GM13976 (cell line): Measurements from ENCODE around the gene THSD4.

ENCODE experiments used
- DNase-seq: peaks from one replicate; pipeline ENCODE4 v3.0.0; 2012; ENCODE audit warnings: low spot score
- in situ Hi-C: fragments of 300-500 bp; cut with MboI; formaldehyde crosslinking; loops from one replicate; pipeline ENCODE4 v1.12.0; 2022; ENCODE audit warnings: low sequenced_read_pairs, mixed read lengths, inconsistent platforms; ENCODE audit not compliant: unreplicated experiment
- TF ChIP-seq, protein P1 (sequence below): IDR thresholded peaks from 2 replicates; pipeline ENCODE4 v1.5.1; 2012; ENCODE audit warnings: borderline replicate concordance, mild to moderate bottlenecking; ENCODE audit not compliant: insufficient read depth; ENCODE audit errors: extremely low read depth, missing control alignments, control extremely low read depth

THSD4 gene

DNA sequence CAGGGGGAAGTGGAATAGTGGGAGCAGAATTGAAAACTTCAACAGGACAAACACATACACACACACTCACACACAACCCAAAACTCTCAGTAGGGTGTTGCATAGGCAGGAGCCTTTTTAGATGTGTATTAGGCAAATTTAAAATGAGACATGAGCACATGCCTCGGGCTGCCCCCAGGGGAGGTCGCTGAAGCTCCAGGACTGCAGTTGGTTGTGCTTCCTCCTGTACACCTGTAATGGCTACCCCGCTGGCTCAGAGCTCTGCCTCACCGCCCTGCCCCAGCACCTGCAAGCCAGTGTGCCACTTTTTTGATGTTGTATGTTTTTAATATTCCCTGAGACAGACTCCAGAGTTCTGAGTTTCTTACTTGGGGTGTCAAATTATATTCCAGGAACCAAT is 391.7 kb downstream of the THSD4 start:
- no peak for DNase-seq
- TF ChIP-seq, protein P1, sequence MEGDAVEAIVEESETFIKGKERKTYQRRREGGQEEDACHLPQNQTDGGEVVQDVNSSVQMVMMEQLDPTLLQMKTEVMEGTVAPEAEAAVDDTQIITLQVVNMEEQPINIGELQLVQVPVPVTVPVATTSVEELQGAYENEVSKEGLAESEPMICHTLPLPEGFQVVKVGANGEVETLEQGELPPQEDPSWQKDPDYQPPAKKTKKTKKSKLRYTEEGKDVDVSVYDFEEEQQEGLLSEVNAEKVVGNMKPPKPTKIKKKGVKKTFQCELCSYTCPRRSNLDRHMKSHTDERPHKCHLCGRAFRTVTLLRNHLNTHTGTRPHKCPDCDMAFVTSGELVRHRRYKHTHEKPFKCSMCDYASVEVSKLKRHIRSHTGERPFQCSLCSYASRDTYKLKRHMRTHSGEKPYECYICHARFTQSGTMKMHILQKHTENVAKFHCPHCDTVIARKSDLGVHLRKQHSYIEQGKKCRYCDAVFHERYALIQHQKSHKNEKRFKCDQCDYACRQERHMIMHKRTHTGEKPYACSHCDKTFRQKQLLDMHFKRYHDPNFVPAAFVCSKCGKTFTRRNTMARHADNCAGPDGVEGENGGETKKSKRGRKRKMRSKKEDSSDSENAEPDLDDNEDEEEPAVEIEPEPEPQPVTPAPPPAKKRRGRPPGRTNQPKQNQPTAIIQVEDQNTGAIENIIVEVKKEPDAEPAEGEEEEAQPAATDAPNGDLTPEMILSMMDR = peak; percentile 7
- in situ Hi-C loops = no loop called here

GRCh38 chr15:71508081-71508682 is 392.9 kb downstream of the THSD4 start:
- TF ChIP-seq, protein P1 = no peak
- in situ Hi-C loops = no loop called here
- DNase-seq = peak; percentile 60

GRCh38 chr15:71509139-71509538 is 393.9 kb downstream of the THSD4 start:
- in situ Hi-C loops = no loop called here
- no peak for DNase-seq
- TF ChIP-seq, protein P1 = no peak

- TF ChIP-seq, protein P1 = no peak
- no peak for DNase-seq
- in situ Hi-C loops = no loop called here
Measured at GRCh38 chr15:71510763-71511162, 395.5 kb downstream of the THSD4 start.

GRCh38 chr15:71511796-71512681 is 396.8 kb downstream of the THSD4 start:
- in situ Hi-C loops = no loop called here
- TF ChIP-seq, protein P1 = no peak
- no peak for DNase-seq

DNA sequence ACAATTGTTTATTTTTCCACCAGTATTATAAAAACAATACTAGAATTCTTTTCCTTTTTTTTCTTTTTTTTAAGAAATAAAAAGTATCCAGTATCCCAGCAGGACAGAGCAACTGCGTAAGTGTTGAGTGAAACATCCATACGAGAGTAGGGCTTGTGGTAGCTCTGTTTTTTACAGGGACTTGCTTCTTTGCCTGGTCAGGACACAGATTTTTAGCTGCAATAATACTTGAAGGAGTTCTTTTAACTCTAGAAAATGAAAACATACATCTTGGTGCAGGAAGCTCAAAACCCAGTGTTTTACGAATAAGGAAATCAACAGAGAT is 397.4 kb downstream of the THSD4 start:
- in situ Hi-C loops = no loop called here
- no peak for DNase-seq

More for the DNA sequence above, 397.4 kb downstream of the THSD4 start:
- TF ChIP-seq, protein P1 = no peak
